Effector memory CD8-positive, alpha-beta T cell (primary cell): ENCODE results near the gene FIGN.

Source experiments
- ATAC-seq: fragments of 150-1000 bp; cut with Tn5 transposase; replicated peaks from 2 replicates; pipeline ENCODE4 v1.10.0; 2021; ENCODE audit warnings: mild to moderate bottlenecking, moderate library complexity
- DNase-seq, 3 experiments: peaks; one replicate each; pipeline ENCODE4 v3.0.0; 2021
- H3K27ac Mint-ChIP-seq, 2 donors: one replicate each; pipeline ENCODE4 v1.8.0; 2022; ENCODE audit warnings: mild to moderate bottlenecking in 2 of 2, mixed read lengths in 2 of 2, moderate library complexity in 2 of 2
- H3K27me3 Mint-ChIP-seq, 2 donors: one replicate each; pipeline ENCODE4 v1.8.0; 2022; ENCODE audit warnings: mixed read lengths in 2 of 2
- H3K36me3 Mint-ChIP-seq: one replicate; pipeline ENCODE4 v1.8.0; 2022; ENCODE audit warnings: mild to moderate bottlenecking, moderate library complexity, mixed read lengths; ENCODE audit not compliant: insufficient read depth
- H3K4me1 Mint-ChIP-seq, 2 donors: one replicate each; pipeline ENCODE4 v1.8.0; 2022; ENCODE audit warnings: low read depth in 2 of 2, mixed read lengths in 2 of 2
- H3K4me3 Mint-ChIP-seq, 2 donors: one replicate each; pipeline ENCODE4 v1.8.0; 2022; ENCODE audit warnings: mild to moderate bottlenecking in 2 of 2, mixed read lengths in 2 of 2, moderate library complexity in 2 of 2
- H3K9me3 Mint-ChIP-seq, 2 donors: one replicate each; pipeline ENCODE4 v1.8.0; 2022; ENCODE audit warnings: mixed read lengths in 2 of 2

FIGN gene

GRCh38 chr2:163690896-163691295 lies 44.9 kb downstream of the FIGN start:
- H3K4me1 Mint-ChIP-seq, result no peaks in the 10 kb centered on the region
- H3K4me3 Mint-ChIP-seq, result no peak overlapping the region
- DNase-seq (no peak), ATAC-seq (no peak)
- no peaks in the 10 kb centered on the region for H3K36me3 Mint-ChIP-seq
- no peaks in the 10 kb centered on the region for H3K27me3 Mint-ChIP-seq
- peaks cover 13 to 29% of the 10 kb centered on the region in 2 donors for H3K9me3 Mint-ChIP-seq
- no peak overlapping the region for H3K27ac Mint-ChIP-seq

DNA sequence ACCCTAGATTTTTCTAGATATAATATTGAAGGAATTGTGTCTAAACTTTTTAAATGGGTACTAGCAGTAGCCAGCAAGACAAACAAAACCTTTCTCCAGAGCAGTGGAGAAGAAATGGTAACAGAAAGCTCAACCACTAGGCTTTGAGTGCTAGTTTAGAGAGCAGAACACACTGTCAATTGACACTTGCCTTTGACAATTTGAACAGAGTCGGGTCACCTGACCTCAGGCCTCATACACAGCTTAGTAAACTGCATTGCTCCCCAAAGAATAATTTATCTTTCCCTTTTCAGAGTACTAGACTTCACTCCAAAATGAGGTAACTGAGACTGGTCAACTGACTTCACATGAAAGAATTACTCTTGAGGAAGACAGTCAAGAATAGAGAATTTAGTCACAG lies 48.6 kb downstream of the FIGN start:
- ATAC-seq (no peak), DNase-seq (no peak)
- Mint-ChIP-seq H3K4me1 (no peaks in the 10 kb centered on the region), H3K36me3 (no peaks in the 10 kb centered on the region), H3K27me3 (no peaks in the 10 kb centered on the region), H3K27ac (no peak overlapping the region), H3K4me3 (no peak overlapping the region), H3K9me3 (peaks cover 8 to 18% of the 10 kb centered on the region in 2 donors)

GRCh38 chr2:163686289-163686688 lies 49.5 kb downstream of the FIGN start:
- no peaks in the 10 kb centered on the region for H3K36me3 Mint-ChIP-seq
- no peak overlapping the region for H3K4me3 Mint-ChIP-seq
- H3K27ac Mint-ChIP-seq, result no peak overlapping the region
- H3K27me3 Mint-ChIP-seq, result no peaks in the 10 kb centered on the region
- H3K4me1 Mint-ChIP-seq, result no peaks in the 10 kb centered on the region
- DNase-seq (no peak), ATAC-seq (no peak)
- peaks cover 8 to 22% of the 10 kb centered on the region in 2 donors for H3K9me3 Mint-ChIP-seq

GRCh38 chr2:163682695-163683094 lies 53.1 kb downstream of the FIGN start:
- H3K27me3 Mint-ChIP-seq, result no peaks in the 10 kb centered on the region
- no peak for DNase-seq
- no peak overlapping the region for H3K4me3 Mint-ChIP-seq
- ATAC-seq, result no peak
- no peaks in the 10 kb centered on the region for H3K36me3 Mint-ChIP-seq
- H3K9me3 Mint-ChIP-seq, result peaks cover 4 to 24% of the 10 kb centered on the region in 2 donors
- H3K27ac Mint-ChIP-seq, result no peak overlapping the region
- no peaks in the 10 kb centered on the region for H3K4me1 Mint-ChIP-seq

- no peaks in the 10 kb centered on the region for H3K4me1 Mint-ChIP-seq
- no peaks in the 10 kb centered on the region for H3K27me3 Mint-ChIP-seq
- no peak overlapping the region for H3K4me3 Mint-ChIP-seq
- peaks cover 2 to 24% of the 10 kb centered on the region in 2 donors for H3K9me3 Mint-ChIP-seq
- DNase-seq (no peak), ATAC-seq (no peak)
- H3K27ac Mint-ChIP-seq, result no peak overlapping the region
- H3K36me3 Mint-ChIP-seq, result no peaks in the 10 kb centered on the region
Measured at GRCh38 chr2:163681745-163682144, 54.1 kb downstream of the FIGN start.

- Mint-ChIP-seq H3K4me3 (no peak overlapping the region), H3K27ac (no peak overlapping the region), H3K4me1 (no peaks in the 10 kb centered on the region), H3K27me3 (no peaks in the 10 kb centered on the region), H3K9me3 (peaks cover 0 to 6% of the 10 kb centered on the region in 2 donors), H3K36me3 (no peaks in the 10 kb centered on the region)
- DNase-seq (no peak), ATAC-seq (no peak)
Measured at GRCh38 chr2:163675388-163675787, 60.4 kb downstream of the FIGN start.

- no peak for ATAC-seq
- Mint-ChIP-seq H3K4me3 (no peak overlapping the region), H3K4me1 (no peaks in the 10 kb centered on the region)
Measured at GRCh38 chr2:163673522-163673921, 62.3 kb downstream of the FIGN start.

DNA sequence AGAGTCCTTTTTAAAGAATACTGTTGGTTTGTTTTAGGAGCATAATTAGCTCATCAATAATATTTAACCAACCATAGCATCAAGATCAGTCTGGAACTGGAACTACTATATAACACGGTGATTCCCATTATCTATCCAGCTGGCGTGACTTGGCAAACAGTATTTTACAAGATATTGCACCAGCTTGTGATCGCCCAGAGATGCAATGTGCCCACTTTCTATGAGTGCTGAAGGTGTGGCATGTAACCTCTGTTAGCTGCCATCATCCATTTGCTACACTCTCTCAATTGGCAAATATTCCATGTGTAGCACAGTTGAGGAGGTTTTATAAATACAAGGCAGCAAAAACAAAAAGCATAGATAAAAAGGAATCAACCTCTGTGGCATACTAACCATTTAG lies 64.9 kb downstream of the FIGN start:
- H3K36me3 Mint-ChIP-seq, result no peaks in the 10 kb centered on the region
- H3K4me3 Mint-ChIP-seq, result no peak overlapping the region
- DNase-seq, result no peak
- ATAC-seq, result no peak
- no peak overlapping the region for H3K27ac Mint-ChIP-seq
- no peaks in the 10 kb centered on the region for H3K27me3 Mint-ChIP-seq
- no peaks in the 10 kb centered on the region for H3K4me1 Mint-ChIP-seq
- H3K9me3 Mint-ChIP-seq, result peaks cover 3% of the 10 kb centered on the region in 2 donors

More at GRCh38 chr2:163673522-163673921, 62.3 kb downstream of the FIGN start:
- no peak for DNase-seq
- no peak overlapping the region for H3K27ac Mint-ChIP-seq
- no peaks in the 10 kb centered on the region for H3K36me3 Mint-ChIP-seq
- H3K9me3 Mint-ChIP-seq, result no peaks in the 10 kb centered on the region
- no peaks in the 10 kb centered on the region for H3K27me3 Mint-ChIP-seq

GRCh38 chr2:163669506-163669905 lies 66.3 kb downstream of the FIGN start:
- Mint-ChIP-seq H3K4me1 (no peaks in the 10 kb centered on the region), H3K27me3 (no peaks in the 10 kb centered on the region), H3K4me3 (peak overlapping the region in 1 of 2 donors; percentile 10), H3K27ac (no peak overlapping the region), H3K36me3 (no peaks in the 10 kb centered on the region), H3K9me3 (peaks cover 3 to 6% of the 10 kb centered on the region in 2 donors)
- no peak for ATAC-seq
- no peak for DNase-seq

DNA sequence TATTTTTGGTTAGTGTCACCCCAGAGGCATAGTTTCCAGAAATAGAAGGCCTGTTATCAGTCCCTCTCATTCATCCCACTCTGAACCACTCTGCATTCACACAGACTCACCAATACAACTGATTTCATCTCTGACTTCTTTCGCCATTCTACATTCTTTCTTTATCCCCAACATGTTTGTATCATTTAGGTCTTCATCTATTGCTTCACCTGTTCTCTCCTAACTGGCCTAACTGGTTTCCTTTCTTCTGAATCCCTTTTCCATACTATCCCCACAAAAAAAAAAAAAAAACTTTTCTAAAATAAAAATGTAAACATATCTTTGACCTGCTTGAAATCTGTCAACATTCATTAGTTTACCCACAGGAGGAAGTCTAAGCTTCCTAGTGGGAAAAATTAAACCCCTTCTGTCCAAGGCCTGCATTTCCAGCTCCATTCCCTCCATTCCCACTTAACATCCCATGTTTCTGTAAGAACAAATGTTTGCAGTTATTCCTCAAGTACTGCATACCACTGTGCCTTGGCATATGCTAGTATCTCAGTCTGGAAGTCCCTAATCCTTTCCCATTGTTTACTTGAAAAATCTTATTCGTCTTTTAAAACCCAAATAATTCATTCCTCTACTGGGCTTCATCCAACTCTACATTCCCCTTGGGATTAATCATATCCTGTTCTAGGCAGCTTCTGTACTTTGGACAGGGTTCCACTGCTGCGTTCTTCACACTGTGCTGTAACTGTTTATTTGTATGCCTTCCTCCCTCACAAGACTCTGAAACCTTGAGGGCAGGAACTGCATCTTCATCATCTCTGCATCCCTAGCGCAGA lies 68.5 kb downstream of the FIGN start:
- Mint-ChIP-seq H3K4me3 (no peak overlapping the region), H3K27ac (no peak overlapping the region), H3K4me1 (no peaks in the 10 kb centered on the region), H3K9me3 (peaks cover 3 to 6% of the 10 kb centered on the region in 2 donors), H3K27me3 (no peaks in the 10 kb centered on the region), H3K36me3 (no peaks in the 10 kb centered on the region)
- no peak for ATAC-seq
- DNase-seq, result no peak

DNA sequence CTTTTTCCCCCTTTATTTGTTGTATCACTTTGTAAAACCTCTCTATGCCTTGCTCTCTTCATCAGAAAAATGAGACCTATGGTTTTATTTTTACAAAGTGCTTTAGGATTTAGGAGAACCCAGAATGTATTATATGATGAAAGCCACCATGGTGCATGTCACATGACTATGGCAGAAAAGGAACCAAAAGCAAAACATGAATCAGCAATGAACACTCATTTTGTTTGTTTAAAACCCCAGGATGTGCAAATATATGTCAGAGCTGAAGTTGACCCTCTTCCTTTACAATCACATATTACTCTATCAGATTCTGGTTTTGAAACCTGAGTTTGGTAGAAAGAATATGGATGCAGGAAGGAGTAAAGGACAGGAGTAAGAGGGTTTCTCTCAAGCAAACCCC lies 70.0 kb downstream of the FIGN start:
- no peaks in the 10 kb centered on the region for H3K36me3 Mint-ChIP-seq
- peaks cover 6 to 7% of the 10 kb centered on the region in 2 donors for H3K9me3 Mint-ChIP-seq
- H3K27me3 Mint-ChIP-seq, result no peaks in the 10 kb centered on the region
- ATAC-seq (no peak), DNase-seq (no peak)
- no peaks in the 10 kb centered on the region for H3K4me1 Mint-ChIP-seq
- no peak overlapping the region for H3K27ac Mint-ChIP-seq
- H3K4me3 Mint-ChIP-seq, result no peak overlapping the region

GRCh38 chr2:163665051-163665450 lies 70.8 kb downstream of the FIGN start:
- Mint-ChIP-seq H3K4me3 (no peak overlapping the region), H3K36me3 (no peaks in the 10 kb centered on the region), H3K27ac (no peak overlapping the region), H3K27me3 (no peaks in the 10 kb centered on the region), H3K4me1 (no peaks in the 10 kb centered on the region), H3K9me3 (peaks cover 6 to 7% of the 10 kb centered on the region in 2 donors)
- ATAC-seq, result no peak
- no peak for DNase-seq

GRCh38 chr2:163664610-163665009 lies 71.2 kb downstream of the FIGN start:
- Mint-ChIP-seq H3K9me3 (peaks cover 6 to 7% of the 10 kb centered on the region in 2 donors), H3K36me3 (no peaks in the 10 kb centered on the region), H3K27me3 (no peaks in the 10 kb centered on the region), H3K4me3 (no peak overlapping the region), H3K27ac (no peak overlapping the region), H3K4me1 (no peaks in the 10 kb centered on the region)
- no peak for ATAC-seq
- no peak for DNase-seq

- no peak for DNase-seq
- Mint-ChIP-seq H3K27ac (no peak overlapping the region), H3K4me1 (no peaks in the 10 kb centered on the region), H3K9me3 (peaks cover 12 to 20% of the 10 kb centered on the region in 2 donors), H3K36me3 (no peaks in the 10 kb centered on the region), H3K27me3 (no peaks in the 10 kb centered on the region), H3K4me3 (no peak overlapping the region)
- no peak for ATAC-seq
Measured at GRCh38 chr2:163662141-163662780, 73.5 kb downstream of the FIGN start.
